ENCODE results near the gene TMEM91.
"Not testable (repeated sequence)": the region's sequence is repeated elsewhere in the genome, so short reads cannot be mapped to it uniquely, and the experiment has no call there.

TMEM91 gene

GRCh38 chr19:41369769-41370168 is 6.6 kb upstream of the TMEM91 start:
- no peaks in the 10 kb centered on the region for H3K36me3 ChIP-seq (ENCODE audit: control insufficient read depth, insufficient read depth, low read length)
- no peaks in the 10 kb centered on the region for H3K27me3 ChIP-seq (ENCODE audit: control insufficient read depth, insufficient read depth, low read length)
- peaks cover under 1% of the 10 kb centered on the region for H3K4me1 ChIP-seq (ENCODE audit: control insufficient read depth, insufficient read depth, low read length)
- H3K4me3 ChIP-seq (ENCODE audit: low read depth, low read length): no peak overlapping the region
- no peaks in the 10 kb centered on the region for H3K9me3 ChIP-seq (ENCODE audit: control insufficient read depth, insufficient read depth, low read length)
- H3K9ac ChIP-seq (ENCODE audit: low read depth, low read length): no peak overlapping the region

GRCh38 chr19:41371119-41371518 is 5.2 kb upstream of the TMEM91 start:
- H3K36me3 ChIP-seq (ENCODE audit: control insufficient read depth, insufficient read depth, low read length); H3K9ac ChIP-seq (ENCODE audit: low read depth, low read length): not testable (repeated sequence)

GRCh38 chr19:41371541-41371940 is 4.8 kb upstream of the TMEM91 start:
- Histone ChIP-seq H3K9ac (ENCODE audit: low read depth, low read length) (no peak overlapping the region), H3K4me1 (ENCODE audit: control insufficient read depth, insufficient read depth, low read length) (no peaks in the 10 kb centered on the region), H3K9me3 (ENCODE audit: control insufficient read depth, insufficient read depth, low read length) (no peaks in the 10 kb centered on the region), H3K4me3 (ENCODE audit: low read depth, low read length) (no peak overlapping the region), H3K27me3 (ENCODE audit: control insufficient read depth, insufficient read depth, low read length) (no peaks in the 10 kb centered on the region), H3K36me3 (ENCODE audit: control insufficient read depth, insufficient read depth, low read length) (no peaks in the 10 kb centered on the region)

More at GRCh38 chr19:41371119-41371518, 5.2 kb upstream of the TMEM91 start:
- H3K27me3 ChIP-seq (ENCODE audit: control insufficient read depth, insufficient read depth, low read length); H3K9me3 ChIP-seq (ENCODE audit: control insufficient read depth, insufficient read depth, low read length); H3K4me3 ChIP-seq (ENCODE audit: low read depth, low read length); H3K4me1 ChIP-seq (ENCODE audit: control insufficient read depth, insufficient read depth, low read length): not testable (repeated sequence)

- Histone ChIP-seq H3K9ac (ENCODE audit: low read depth, low read length) (no peak overlapping the region), H3K27me3 (ENCODE audit: control insufficient read depth, insufficient read depth, low read length) (peaks cover 5% of the 10 kb centered on the region), H3K4me1 (ENCODE audit: control insufficient read depth, insufficient read depth, low read length) (no peaks in the 10 kb centered on the region), H3K9me3 (ENCODE audit: control insufficient read depth, insufficient read depth, low read length) (no peaks in the 10 kb centered on the region), H3K36me3 (ENCODE audit: control insufficient read depth, insufficient read depth, low read length) (no peaks in the 10 kb centered on the region), H3K4me3 (ENCODE audit: low read depth, low read length) (no peak overlapping the region)
Measured at GRCh38 chr19:41372501-41372900, 3.8 kb upstream of the TMEM91 start.

GRCh38 chr19:41373993-41374392 is 2.3 kb upstream of the TMEM91 start:
- no peaks in the 10 kb centered on the region for H3K36me3 ChIP-seq (ENCODE audit: control insufficient read depth, insufficient read depth, low read length)
- H3K4me1 ChIP-seq (ENCODE audit: control insufficient read depth, insufficient read depth, low read length): peaks cover 2% of the 10 kb centered on the region
- H3K4me3 ChIP-seq (ENCODE audit: low read depth, low read length): no peak overlapping the region
- no peaks in the 10 kb centered on the region for H3K9me3 ChIP-seq (ENCODE audit: control insufficient read depth, insufficient read depth, low read length)
- no peak overlapping the region for H3K9ac ChIP-seq (ENCODE audit: low read depth, low read length)
- peaks cover 5% of the 10 kb centered on the region for H3K27me3 ChIP-seq (ENCODE audit: control insufficient read depth, insufficient read depth, low read length)

GRCh38 chr19:41376998-41377365 is 649 bp downstream of the TMEM91 start:
- peak overlapping the region; percentile 81 for H3K4me3 ChIP-seq (ENCODE audit: low read depth, low read length)
- peaks cover 2% of the 10 kb centered on the region for H3K4me1 ChIP-seq (ENCODE audit: control insufficient read depth, insufficient read depth, low read length)
- H3K27me3 ChIP-seq (ENCODE audit: control insufficient read depth, insufficient read depth, low read length): peaks cover 5% of the 10 kb centered on the region
- peak overlapping the region; percentile 2 for H3K9ac ChIP-seq (ENCODE audit: low read depth, low read length)
- no peaks in the 10 kb centered on the region for H3K36me3 ChIP-seq (ENCODE audit: control insufficient read depth, insufficient read depth, low read length)
- H3K9me3 ChIP-seq (ENCODE audit: control insufficient read depth, insufficient read depth, low read length): no peaks in the 10 kb centered on the region

- no peak overlapping the region for H3K9ac ChIP-seq (ENCODE audit: low read depth, low read length)
- H3K36me3 ChIP-seq (ENCODE audit: control insufficient read depth, insufficient read depth, low read length): no peaks in the 10 kb centered on the region
- H3K4me1 ChIP-seq (ENCODE audit: control insufficient read depth, insufficient read depth, low read length): peaks cover 2% of the 10 kb centered on the region
- H3K9me3 ChIP-seq (ENCODE audit: control insufficient read depth, insufficient read depth, low read length): no peaks in the 10 kb centered on the region
- H3K4me3 ChIP-seq (ENCODE audit: low read depth, low read length): no peak overlapping the region
- H3K27me3 ChIP-seq (ENCODE audit: control insufficient read depth, insufficient read depth, low read length): peaks cover 5% of the 10 kb centered on the region
Measured at GRCh38 chr19:41377977-41378709, 1.8 kb downstream of the TMEM91 start.

GRCh38 chr19:41381536-41381935 is 5.2 kb downstream of the TMEM91 start:
- H3K4me1 ChIP-seq (ENCODE audit: control insufficient read depth, insufficient read depth, low read length); H3K9ac ChIP-seq (ENCODE audit: low read depth, low read length); H3K9me3 ChIP-seq (ENCODE audit: control insufficient read depth, insufficient read depth, low read length); H3K36me3 ChIP-seq (ENCODE audit: control insufficient read depth, insufficient read depth, low read length); H3K27me3 ChIP-seq (ENCODE audit: control insufficient read depth, insufficient read depth, low read length); H3K4me3 ChIP-seq (ENCODE audit: low read depth, low read length): not testable (repeated sequence)

- Histone ChIP-seq H3K9ac (ENCODE audit: low read depth, low read length) (no peak overlapping the region), H3K9me3 (ENCODE audit: control insufficient read depth, insufficient read depth, low read length) (no peaks in the 10 kb centered on the region), H3K36me3 (ENCODE audit: control insufficient read depth, insufficient read depth, low read length) (peaks cover 6% of the 10 kb centered on the region), H3K4me1 (ENCODE audit: control insufficient read depth, insufficient read depth, low read length) (no peaks in the 10 kb centered on the region), H3K4me3 (ENCODE audit: low read depth, low read length) (no peak overlapping the region), H3K27me3 (ENCODE audit: control insufficient read depth, insufficient read depth, low read length) (no peaks in the 10 kb centered on the region)
Measured at GRCh38 chr19:41384351-41384750, 8.0 kb downstream of the TMEM91 start.

GRCh38 chr19:41386442-41386841 is 10.1 kb downstream of the TMEM91 start:
- H3K4me1 ChIP-seq (ENCODE audit: control insufficient read depth, insufficient read depth, low read length): no peaks in the 10 kb centered on the region
- H3K27me3 ChIP-seq (ENCODE audit: control insufficient read depth, insufficient read depth, low read length): no peaks in the 10 kb centered on the region
- H3K4me3 ChIP-seq (ENCODE audit: low read depth, low read length): no peak overlapping the region
- H3K9ac ChIP-seq (ENCODE audit: low read depth, low read length): no peak overlapping the region
- H3K36me3 ChIP-seq (ENCODE audit: control insufficient read depth, insufficient read depth, low read length): peaks cover 12% of the 10 kb centered on the region
- H3K9me3 ChIP-seq (ENCODE audit: control insufficient read depth, insufficient read depth, low read length): no peaks in the 10 kb centered on the region

GRCh38 chr19:41391618-41392017 is 15.3 kb downstream of the TMEM91 start:
- Histone ChIP-seq H3K4me3 (ENCODE audit: low read depth, low read length) (no peak overlapping the region), H3K9me3 (ENCODE audit: control insufficient read depth, insufficient read depth, low read length) (no peaks in the 10 kb centered on the region), H3K9ac (ENCODE audit: low read depth, low read length) (no peak overlapping the region), H3K27me3 (ENCODE audit: control insufficient read depth, insufficient read depth, low read length) (no peaks in the 10 kb centered on the region), H3K4me1 (ENCODE audit: control insufficient read depth, insufficient read depth, low read length) (no peaks in the 10 kb centered on the region), H3K36me3 (ENCODE audit: control insufficient read depth, insufficient read depth, low read length) (peaks cover 20% of the 10 kb centered on the region)

- H3K9ac ChIP-seq (ENCODE audit: low read depth, low read length): no peak overlapping the region
- no peak overlapping the region for H3K4me3 ChIP-seq (ENCODE audit: low read depth, low read length)
- H3K36me3 ChIP-seq (ENCODE audit: control insufficient read depth, insufficient read depth, low read length): peaks cover 20% of the 10 kb centered on the region
- no peaks in the 10 kb centered on the region for H3K4me1 ChIP-seq (ENCODE audit: control insufficient read depth, insufficient read depth, low read length)
- H3K9me3 ChIP-seq (ENCODE audit: control insufficient read depth, insufficient read depth, low read length): no peaks in the 10 kb centered on the region
- H3K27me3 ChIP-seq (ENCODE audit: control insufficient read depth, insufficient read depth, low read length): no peaks in the 10 kb centered on the region
Measured at GRCh38 chr19:41392775-41393174, 16.4 kb downstream of the TMEM91 start.
